ENCODE measurements around the gene TRIM13. TPM values are rescaled to one million over a fixed set of nuclear protein-coding genes. Genes with fewer than 3 reads are reported as not detected.

Gene TRIM13
- total and polyA plus RNA-seq, 2 donors (not counting 1 experiment from before 2014, with no cell fraction given), result 28.9 to 45.9 TPM

DNA sequence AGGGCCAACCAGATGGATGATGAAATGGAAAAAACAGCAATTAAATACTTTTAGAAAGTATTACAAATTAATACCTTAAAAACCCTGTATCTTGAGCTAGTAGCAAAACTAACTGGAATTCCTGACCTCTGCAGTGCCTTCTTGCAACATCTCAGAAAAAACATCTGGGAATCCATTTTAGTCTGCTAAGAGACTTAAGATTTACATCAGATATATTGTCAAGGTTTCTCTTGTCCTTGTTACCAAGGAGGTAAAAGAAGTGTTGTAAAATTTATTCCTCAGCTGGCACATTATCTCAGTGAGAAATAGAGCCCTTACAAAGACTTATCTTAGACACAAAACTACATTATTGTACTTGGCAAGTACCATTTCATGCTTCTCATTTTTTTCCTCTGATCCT is 36.9 kb downstream of the TRIM13 start:
- no peaks in the 10 kb centered on the region for H3K9me3 ChIP-seq (ENCODE audit: control extremely low read depth in 1 of 3, control insufficient read depth in 2 of 3, insufficient read depth in 1 of 3, low read length in 2 of 3)
- H3K27ac ChIP-seq (ENCODE audit: low read length in 2 of 2), result peak overlapping the region in 1 of 2 donors; percentile 13
- no peaks in the 10 kb centered on the region for H3K9me3 Mint-ChIP-seq (ENCODE audit: insufficient read depth)
- no peak overlapping the region for H3K4me3 Mint-ChIP-seq
- H3K79me2 ChIP-seq (ENCODE audit: control insufficient read depth, insufficient read depth, low read length), result no peaks in the 10 kb centered on the region
- intact Hi-C loops (cut with micrococcal nuclease), result loop anchor here (1.0 kb wide), 1 partner anchor 35 kb away; no protein-coding TSS in a partner anchor
- H3K4me1 ChIP-seq (ENCODE audit: control insufficient read depth in 2 of 2, insufficient read depth in 2 of 2, low read length in 2 of 2), result peaks cover 0 to 6% of the 10 kb centered on the region in 2 donors
- peaks cover 12% of the 10 kb centered on the region for H3K4me1 Mint-ChIP-seq
- H3K4me3 ChIP-seq (ENCODE audit: control extremely low read depth in 1 of 5, extremely low read depth in 1 of 5, insufficient read depth in 1 of 5, low read depth in 2 of 5, low read length in 4 of 5), result no peak overlapping the region
- H2AFZ ChIP-seq (ENCODE audit: insufficient read depth, low read depth, low read length, poor library complexity, severe bottlenecking), result no peak overlapping the region
- no peaks in the 10 kb centered on the region for H3K27me3 ChIP-seq (replicated peaks in 1 of 4; ENCODE audit: control extremely low read depth in 1 of 4, control insufficient read depth in 3 of 4, insufficient read depth in 4 of 4, low read length in 3 of 4)
- ChIA-PET CTCF (interaction anchor here (1.3 kb wide), 2 partner anchors 15 to 58 kb away, joined by 3 to 5 read pairs; no protein-coding TSS in a partner anchor), POLR2A (interaction anchor here (1.0 kb wide), 1 partner anchor 42 kb away, joined by 6 read pairs; no protein-coding TSS in a partner anchor)
- ATAC-seq (ENCODE audit: low read depth) (no peak), DNase-seq (no peak)
- H3K27ac Mint-ChIP-seq, result peak overlapping the region; percentile 55
- H4K20me1 ChIP-seq (ENCODE audit: control insufficient read depth, insufficient read depth, low read length, poor library complexity, severe bottlenecking), result no peaks in the 10 kb centered on the region
- no peak overlapping the region for H3K4me2 ChIP-seq (replicated peaks; ENCODE audit: low read depth, low read length, poor library complexity, severe bottlenecking)
- no peaks in the 10 kb centered on the region for H3K27me3 Mint-ChIP-seq
- TF ChIP-seq, protein P1, sequence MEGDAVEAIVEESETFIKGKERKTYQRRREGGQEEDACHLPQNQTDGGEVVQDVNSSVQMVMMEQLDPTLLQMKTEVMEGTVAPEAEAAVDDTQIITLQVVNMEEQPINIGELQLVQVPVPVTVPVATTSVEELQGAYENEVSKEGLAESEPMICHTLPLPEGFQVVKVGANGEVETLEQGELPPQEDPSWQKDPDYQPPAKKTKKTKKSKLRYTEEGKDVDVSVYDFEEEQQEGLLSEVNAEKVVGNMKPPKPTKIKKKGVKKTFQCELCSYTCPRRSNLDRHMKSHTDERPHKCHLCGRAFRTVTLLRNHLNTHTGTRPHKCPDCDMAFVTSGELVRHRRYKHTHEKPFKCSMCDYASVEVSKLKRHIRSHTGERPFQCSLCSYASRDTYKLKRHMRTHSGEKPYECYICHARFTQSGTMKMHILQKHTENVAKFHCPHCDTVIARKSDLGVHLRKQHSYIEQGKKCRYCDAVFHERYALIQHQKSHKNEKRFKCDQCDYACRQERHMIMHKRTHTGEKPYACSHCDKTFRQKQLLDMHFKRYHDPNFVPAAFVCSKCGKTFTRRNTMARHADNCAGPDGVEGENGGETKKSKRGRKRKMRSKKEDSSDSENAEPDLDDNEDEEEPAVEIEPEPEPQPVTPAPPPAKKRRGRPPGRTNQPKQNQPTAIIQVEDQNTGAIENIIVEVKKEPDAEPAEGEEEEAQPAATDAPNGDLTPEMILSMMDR (IDR thresholded peaks at IDR 0.05), result no peak
- TF ChIP-seq EZH2 (IDR thresholded peaks at IDR 0.05; ENCODE audit: borderline replicate concordance, insufficient read depth, low read depth, low read length, poor library complexity, severe bottlenecking), result no peak
- peaks cover 0 to 4% of the 10 kb centered on the region in 2 experiments for H3K36me3 ChIP-seq (replicated peaks in 1 of 2; ENCODE audit: control extremely low read depth in 1 of 2, control insufficient read depth in 1 of 2, extremely low read depth in 1 of 2, insufficient read depth in 2 of 2, low read length in 1 of 2)
- no peak overlapping the region for H3K9ac ChIP-seq (ENCODE audit: low read length)

DNA sequence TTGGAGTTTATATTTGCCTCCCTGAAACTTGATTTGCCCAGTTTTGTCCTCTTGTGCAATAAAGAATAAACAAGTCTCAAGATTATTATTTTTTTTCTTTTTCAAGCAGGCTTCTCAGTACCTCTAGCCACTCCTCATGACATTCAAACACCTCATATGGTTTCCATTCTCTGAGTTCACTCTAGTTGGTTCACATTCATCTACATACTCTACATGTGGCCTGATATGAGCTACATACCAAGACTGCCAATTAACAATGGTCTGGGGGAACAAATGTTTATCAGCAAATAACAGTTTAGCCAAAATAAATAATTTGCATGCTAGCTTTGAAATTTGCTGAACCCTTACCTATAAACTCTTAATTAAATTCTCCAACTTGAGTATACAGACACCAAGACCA is 40.9 kb downstream of the TRIM13 start:
- no peak for TF ChIP-seq EZH2 (IDR thresholded peaks at IDR 0.05; ENCODE audit: borderline replicate concordance, insufficient read depth, low read depth, low read length, poor library complexity, severe bottlenecking)
- TF ChIP-seq, protein P1 (IDR thresholded peaks at IDR 0.05), result no peak
- H4K20me1 ChIP-seq (ENCODE audit: control insufficient read depth, insufficient read depth, low read length, poor library complexity, severe bottlenecking), result no peaks in the 10 kb centered on the region
- no peaks in the 10 kb centered on the region for H3K9me3 Mint-ChIP-seq (ENCODE audit: insufficient read depth)
- intact Hi-C loops (cut with micrococcal nuclease), result no loop called here
- H3K4me1 Mint-ChIP-seq, result peaks cover 10% of the 10 kb centered on the region
- H3K27ac ChIP-seq (ENCODE audit: low read length in 2 of 2), result no peak overlapping the region
- peaks cover 0 to 6% of the 10 kb centered on the region in 2 donors for H3K4me1 ChIP-seq (ENCODE audit: control insufficient read depth in 2 of 2, insufficient read depth in 2 of 2, low read length in 2 of 2)
- H3K9ac ChIP-seq (ENCODE audit: low read length), result no peak overlapping the region
- H3K27me3 Mint-ChIP-seq, result no peaks in the 10 kb centered on the region
- CTCF ChIA-PET, result interaction anchor here (0.9 kb wide), 1 partner anchor 40 kb away, joined by 3 read pairs; no protein-coding TSS in a partner anchor
- H3K36me3 ChIP-seq (replicated peaks in 1 of 2; ENCODE audit: control extremely low read depth in 1 of 2, control insufficient read depth in 1 of 2, extremely low read depth in 1 of 2, insufficient read depth in 2 of 2, low read length in 1 of 2), result peaks cover 1 to 17% of the 10 kb centered on the region in 2 experiments
- ATAC-seq (ENCODE audit: low read depth) (no peak), DNase-seq (no peak)
- no peak overlapping the region for H2AFZ ChIP-seq (ENCODE audit: insufficient read depth, low read depth, low read length, poor library complexity, severe bottlenecking)
- no peaks in the 10 kb centered on the region for H3K9me3 ChIP-seq (ENCODE audit: control extremely low read depth in 1 of 3, control insufficient read depth in 2 of 3, insufficient read depth in 1 of 3, low read length in 2 of 3)
- no peak overlapping the region for H3K4me2 ChIP-seq (replicated peaks; ENCODE audit: low read depth, low read length, poor library complexity, severe bottlenecking)
- no peak overlapping the region for H3K27ac Mint-ChIP-seq
- H3K4me3 ChIP-seq (ENCODE audit: control extremely low read depth in 1 of 5, extremely low read depth in 1 of 5, insufficient read depth in 1 of 5, low read depth in 2 of 5, low read length in 4 of 5), result no peak overlapping the region
- H3K4me3 Mint-ChIP-seq, result no peak overlapping the region
- no peaks in the 10 kb centered on the region for H3K27me3 ChIP-seq (replicated peaks in 1 of 4; ENCODE audit: control extremely low read depth in 1 of 4, control insufficient read depth in 3 of 4, insufficient read depth in 4 of 4, low read length in 3 of 4)
- no peaks in the 10 kb centered on the region for H3K79me2 ChIP-seq (ENCODE audit: control insufficient read depth, insufficient read depth, low read length)
- POLR2A ChIA-PET, result no interaction called here
